MM.1S (cell line): ENCODE measurements around the gene AZIN2.
"Not testable (repeated sequence)": the region's sequence is repeated elsewhere in the genome, so short reads cannot be mapped to it uniquely, and the experiment has no call there.

Experiments used
- CTCF ChIP-seq: fragments of 300-600 bp; sonication (generic); IDR thresholded peaks from 2 replicates; pipeline ENCODE4 v1.5.1; 2016; ENCODE audit warnings: antibody characterized with exemption, low read length, mixed read lengths
- EZH2 ChIP-seq: fragments of 300-600 bp; sonication (generic); optimal IDR thresholded peaks from 2 replicates; pipeline ENCODE3; 2017; ENCODE audit warnings: low read depth, mild to moderate bottlenecking, antibody characterized with exemption, low read length, mixed read lengths

- not testable (repeated sequence) for TF ChIP-seq CTCF, EZH2
These were observed 14.5 kb upstream of the AZIN2 start for GRCh38 chr1:33066477-33066876.
